HG02678 (cell line): ENCODE measurements around the gene QSOX2.

Experiments
- ATAC-seq: cut with Tn5 transposase; IDR thresholded peaks from one replicate; pipeline ENCODE4 v1.9.1; 2021; ENCODE audit warnings: mild to moderate bottlenecking, moderate library complexity; ENCODE audit not compliant: unreplicated experiment

The QSOX2 gene

GRCh38 chr9:136208675-136209074 is 36.9 kb downstream of the QSOX2 start:
- ATAC-seq = no peak

DNA sequence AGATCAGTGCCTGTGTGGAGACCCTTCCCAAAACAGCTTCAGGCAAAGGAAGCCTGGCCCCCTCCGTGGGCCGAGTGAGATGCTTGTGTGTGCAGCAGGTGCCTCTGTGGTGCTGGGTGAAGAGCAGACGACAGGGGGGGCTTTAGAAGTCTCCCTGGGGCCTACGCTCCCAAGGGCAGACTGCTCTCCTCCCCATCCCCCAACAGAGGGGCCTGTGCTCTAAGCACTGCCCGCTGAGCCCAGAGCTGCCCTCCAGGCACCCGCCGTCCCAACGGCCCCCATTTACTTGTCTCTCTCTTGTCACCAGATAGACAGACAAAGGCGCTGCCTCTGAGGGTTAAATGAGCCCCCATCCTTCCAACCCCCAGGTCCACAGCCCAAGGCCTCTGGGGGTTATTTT is 38.0 kb downstream of the QSOX2 start:
- no peak for ATAC-seq

GRCh38 chr9:136206602-136207275 is 38.9 kb downstream of the QSOX2 start:
- ATAC-seq = no peak

DNA sequence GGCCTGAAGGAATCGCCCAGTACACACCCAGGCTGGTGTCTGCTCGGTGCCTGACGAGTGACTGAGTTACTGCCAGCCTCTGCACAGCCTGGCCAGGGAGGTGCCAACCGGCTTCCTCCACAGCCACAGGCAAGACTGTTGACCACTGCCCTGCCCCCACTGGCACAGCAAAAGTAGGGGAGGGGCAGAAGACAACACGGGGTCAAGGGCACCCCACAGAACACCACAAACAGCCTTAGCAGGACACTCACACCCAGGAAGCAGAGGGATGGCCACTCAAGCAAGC is 40.0 kb downstream of the QSOX2 start:
- no peak for ATAC-seq

- ATAC-seq = no peak
These were observed 40.5 kb downstream of the QSOX2 start, which contains the start of gene LHX3 for GRCh38 chr9:136204838-136205706. Gene LHX3 (minus strand): TSS chr9:136205128. CDS start chr9:136205012, 116 bp downstream.

- ATAC-seq = no peak
These were observed 41.3 kb downstream of the QSOX2 start for GRCh38 chr9:136204145-136204805.

DNA sequence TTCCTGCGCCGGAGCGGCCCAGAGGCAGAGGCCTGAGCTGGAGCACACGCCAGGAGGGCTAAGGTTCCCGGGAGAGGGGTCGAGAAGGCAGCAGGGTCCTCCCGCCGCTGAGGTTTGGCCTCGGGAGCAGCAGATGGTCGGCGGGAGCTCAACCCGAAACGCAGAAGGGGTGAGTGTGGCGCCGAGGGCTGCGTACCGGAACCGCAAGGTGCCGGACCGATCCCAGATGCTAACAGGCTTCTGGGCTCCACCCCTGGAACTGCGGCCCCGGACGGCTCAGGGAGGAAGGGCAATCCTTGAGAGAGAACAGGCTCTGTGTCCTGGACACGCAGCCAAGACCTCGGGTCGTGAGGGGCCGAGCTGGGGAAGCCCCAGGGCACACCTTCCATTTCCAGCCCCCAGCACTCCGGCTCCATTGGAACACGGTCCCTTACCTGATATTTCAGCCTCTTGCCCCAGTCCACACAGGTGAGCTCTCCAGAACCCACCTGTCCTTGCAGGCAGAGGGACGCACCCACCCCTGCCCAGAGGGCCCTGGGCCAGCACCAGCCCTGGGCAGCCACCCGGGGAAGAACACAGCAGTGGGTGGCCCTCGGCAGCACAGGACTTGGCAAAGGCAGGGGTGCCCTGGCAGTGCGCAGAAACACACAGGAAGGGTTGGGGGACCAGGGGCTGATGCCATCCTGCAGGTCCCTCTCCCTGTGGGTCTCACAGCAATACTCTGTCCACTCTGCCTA is 42.0 kb downstream of the QSOX2 start:
- no peak for ATAC-seq

DNA sequence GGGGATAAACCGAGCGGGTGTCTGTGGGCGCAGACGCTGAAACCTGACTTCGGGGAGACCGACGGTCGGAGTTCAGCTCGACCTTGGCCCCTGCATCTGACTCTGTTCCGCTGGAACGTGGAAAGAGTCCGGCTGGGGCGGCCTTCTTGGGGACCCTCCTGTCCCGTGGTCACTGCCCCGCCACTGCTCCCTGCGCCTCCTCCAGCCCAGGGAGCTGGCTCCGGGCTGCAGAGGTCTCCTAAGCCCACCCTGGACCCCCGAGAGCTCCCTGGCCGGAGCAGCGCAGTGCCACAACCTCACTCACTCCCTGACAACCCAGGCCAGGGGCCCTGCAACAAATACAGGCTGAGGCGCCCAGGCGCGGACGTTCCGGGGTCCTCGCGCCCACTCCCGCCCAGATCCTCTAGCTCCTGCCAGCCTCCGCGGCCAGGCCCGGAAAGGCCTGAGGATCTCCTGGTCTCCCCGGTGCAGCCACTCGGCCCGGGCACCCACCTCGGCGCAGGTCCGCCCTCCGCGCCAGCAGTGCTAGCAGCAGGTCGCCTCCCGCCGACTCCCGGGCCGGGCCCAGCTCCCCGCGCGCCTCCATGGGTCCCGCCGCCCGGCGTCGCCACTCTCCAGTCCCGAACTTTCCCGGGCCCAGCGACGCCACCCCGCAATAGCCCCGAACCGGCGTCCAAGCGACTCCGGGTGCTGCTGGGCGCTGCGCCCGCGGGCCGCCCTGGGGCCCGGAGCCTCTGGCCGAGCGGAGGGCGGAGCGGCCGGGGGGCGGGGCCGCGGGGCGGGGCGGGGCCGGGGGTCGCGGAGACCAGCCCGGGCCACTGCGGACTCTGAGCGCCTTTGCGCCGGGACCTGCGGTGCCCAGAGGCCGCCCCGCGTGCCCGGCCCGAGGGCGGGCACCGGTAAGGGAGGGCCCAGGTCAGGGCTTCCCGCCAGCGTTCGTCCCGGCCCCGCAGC is 42.9 kb downstream of the QSOX2 start:
- no peak for ATAC-seq

GRCh38 chr9:136201609-136202453 is 43.8 kb downstream of the QSOX2 start:
- ATAC-seq = no peak

DNA sequence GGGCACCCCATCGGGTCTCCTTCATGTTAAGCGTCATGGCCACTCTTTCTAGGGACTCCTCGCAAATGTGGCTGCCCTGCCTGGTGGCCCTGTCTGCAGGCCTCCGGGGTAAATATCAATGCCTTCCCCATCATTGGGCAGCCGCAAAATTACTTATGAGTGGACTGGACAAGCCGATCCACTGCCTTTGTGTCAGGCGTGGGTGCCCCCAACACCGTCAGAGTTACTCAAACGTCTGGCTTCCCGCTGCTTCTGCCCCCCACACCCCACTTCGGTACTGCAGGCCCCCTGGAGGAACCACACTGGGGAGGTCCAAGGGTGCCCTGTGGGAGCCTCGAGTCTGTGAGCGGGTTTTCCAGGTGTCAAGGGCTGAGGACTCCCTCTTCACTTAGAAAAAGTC is 44.4 kb downstream of the QSOX2 start:
- no peak for ATAC-seq

- ATAC-seq = no peak
These were observed 45.2 kb downstream of the QSOX2 start for GRCh38 chr9:136200424-136200823.

DNA sequence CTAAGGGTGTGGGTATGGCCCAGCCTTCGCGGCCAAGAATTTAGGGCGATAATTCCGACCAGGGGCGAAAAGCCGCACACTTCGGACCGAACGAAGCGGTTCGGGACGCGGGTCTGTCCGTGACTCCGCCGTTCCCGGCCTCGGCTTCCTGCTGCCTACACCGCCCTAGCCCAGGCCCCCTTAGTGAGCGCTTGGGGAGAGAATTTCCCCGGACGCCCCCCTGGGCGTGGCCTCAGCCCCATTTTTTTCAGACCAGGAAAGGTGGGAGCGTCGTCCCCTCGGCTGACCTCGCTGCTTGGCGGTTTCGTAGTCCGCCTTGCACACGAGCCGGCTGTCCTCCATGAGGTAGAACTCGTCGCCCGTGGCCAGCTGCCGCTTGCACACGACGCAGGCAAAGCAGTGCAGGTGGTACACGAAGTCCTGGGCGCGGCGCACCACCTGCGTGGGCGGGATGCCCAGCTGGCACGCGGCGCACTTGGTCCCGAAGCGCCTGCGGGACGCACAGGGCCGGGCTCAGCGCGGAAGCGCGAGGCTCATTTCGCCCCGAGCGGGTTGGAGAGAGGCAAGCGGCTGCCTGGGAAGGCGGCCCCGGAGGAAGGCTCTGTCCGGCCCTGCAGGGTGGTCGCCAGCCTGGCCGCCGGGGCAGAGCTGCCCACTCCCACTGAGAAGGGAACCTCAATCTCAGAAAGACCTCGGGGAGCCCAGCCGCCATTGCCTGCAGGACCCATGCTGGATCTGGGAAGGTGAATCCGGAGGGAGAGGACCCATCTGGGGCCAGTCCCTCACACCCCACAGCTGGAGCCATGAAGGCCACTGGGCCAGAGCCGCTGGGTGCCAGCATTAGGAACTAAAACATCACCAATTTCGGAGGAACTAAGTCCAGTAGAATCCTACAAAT is 46.0 kb downstream of the QSOX2 start:
- no peak for ATAC-seq

DNA sequence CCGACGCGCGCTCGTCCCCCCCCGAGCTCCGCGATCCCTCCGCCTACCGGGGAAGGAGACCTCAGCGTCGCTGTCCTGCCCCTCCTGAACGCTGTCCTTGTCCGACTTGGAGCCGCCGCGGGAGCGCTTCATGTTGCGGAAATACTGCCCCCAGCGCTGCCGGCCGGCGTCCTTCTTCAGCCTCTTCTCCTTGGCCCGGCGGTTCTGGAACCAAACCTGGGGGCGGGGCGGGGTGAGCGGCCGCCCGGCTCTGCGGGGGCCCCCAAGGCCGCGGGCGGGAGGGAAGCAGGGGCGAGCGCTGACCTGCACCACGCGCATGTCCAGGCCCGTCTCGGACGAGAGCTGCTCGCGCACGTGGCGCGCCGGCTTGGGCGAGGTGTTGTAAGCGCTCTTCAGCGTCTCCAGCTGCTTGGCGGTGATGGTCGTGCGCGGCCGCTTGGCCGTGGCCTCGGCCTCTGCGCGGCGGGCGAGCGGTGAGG is 47.0 kb downstream of the QSOX2 start:
- ATAC-seq = no peak

- ATAC-seq = no peak
These were observed 47.5 kb downstream of the QSOX2 start for GRCh38 chr9:136197930-136198604.

GRCh38 chr9:136197084-136197875 is 48.3 kb downstream of the QSOX2 start:
- ATAC-seq = no peak

DNA sequence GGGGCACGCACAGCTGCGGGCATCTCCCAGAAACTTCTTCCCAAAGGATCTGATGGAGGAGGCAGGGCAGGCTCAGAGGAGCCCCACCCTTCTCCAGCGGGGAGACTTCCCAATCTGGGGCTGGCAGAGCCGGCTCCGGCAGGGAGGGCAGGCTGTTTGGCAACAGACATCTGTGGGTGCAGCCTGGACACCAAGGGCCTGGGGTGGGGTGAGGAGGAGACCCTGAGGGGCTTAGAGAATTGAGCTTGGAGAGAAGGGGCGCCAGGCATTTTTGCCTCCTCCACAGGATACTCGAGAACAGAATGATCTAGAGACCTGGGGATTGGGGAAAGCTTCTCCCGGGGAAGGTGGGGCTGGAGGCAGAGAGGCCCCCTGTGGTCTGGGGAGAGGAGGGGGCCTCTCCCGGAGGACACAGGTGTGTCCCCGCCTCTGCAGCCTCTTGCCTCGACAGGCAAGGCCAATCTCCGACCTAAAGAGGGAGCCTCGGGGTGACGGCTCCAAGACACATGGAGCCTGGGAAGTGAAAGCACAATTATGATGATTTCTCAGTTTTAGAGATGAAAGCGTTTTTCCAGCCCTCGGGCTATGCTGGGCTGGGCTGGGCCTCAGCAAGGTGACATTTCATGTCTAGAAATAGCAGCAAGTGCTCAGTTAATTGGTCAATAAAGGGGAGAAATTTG is 49.1 kb downstream of the QSOX2 start:
- no peak for ATAC-seq
